SK-N-SH (cell line): ENCODE data around the gene ZEB1. TPM values are rescaled to one million over a fixed set of nuclear protein-coding genes. Genes with fewer than 3 reads are reported as not detected.

Experiments used
- CTCF ChIA-PET: fragments of 300-600, 350-600 bp; formaldehyde crosslinking; extraction: SDS; loops from one replicate; lab custom pipeline; 2021; lab: Yijun Ruan, JAX
- POLR2A ChIA-PET: fragments of 350-600 bp; sonication (Branson Sonifier 250); formaldehyde crosslinking; extraction: SDS; loops from one replicate; lab custom pipeline; 2020; ENCODE audit warnings: antibody characterized with exemption, inconsistent platforms; lab: Yijun Ruan, JAX
- DNase-seq: peaks from one replicate; pipeline ENCODE4 v3.0.0; 2012
- H2AFZ ChIP-seq: fragments of 200-600 bp; sonication (generic); 2 replicates; pipeline ENCODE4 v1.8.1; 2016; ENCODE audit warnings: antibody characterized with exemption, mild to moderate bottlenecking, low read depth
- H3F3A ChIP-seq: fragments of 200-600 bp; sonication (generic); replicated peaks from 2 replicates; pipeline ENCODE3; 2016; ENCODE audit warnings: antibody characterized with exemption, mild to moderate bottlenecking; ENCODE audit not compliant: insufficient read depth
- H3K27ac ChIP-seq, 2 experiments: fragments of 200-500 bp in 1 of 2; fragments of 200-600 bp in 1 of 2; sonication (Bioruptor generic) in 1 of 2; sonication (generic), shearing (Covaris generic) in 1 of 2; 2 replicates each; pipeline versions ENCODE4 v1.5.1 to v1.6.1; 2014 to 2016; ENCODE audit warnings: low read depth in 2 of 2, inconsistent platforms in 1 of 2, low read length in 1 of 2, mild to moderate bottlenecking in 1 of 2, mixed read lengths in 1 of 2
- H3K27me3 ChIP-seq: fragments of 200-600 bp; sonication (generic), shearing (Covaris generic); 2 replicates; pipeline ENCODE4 v1.6.1; 2016; ENCODE audit warnings: mixed run types; ENCODE audit not compliant: insufficient read depth
- H3K36me3 ChIP-seq, 2 experiments: fragments of 200-500 bp in 1 of 2; fragments of 200-600 bp in 1 of 2; sonication (Bioruptor generic) in 1 of 2; sonication (generic) in 1 of 2; replicated peaks in 1 of 2; 2 replicates each; pipeline versions ENCODE3 to v1.5.1; 2014 to 2016; ENCODE audit warnings: low read length in 1 of 2, mild to moderate bottlenecking in 1 of 2; ENCODE audit not compliant: insufficient read depth in 2 of 2, control insufficient read depth in 1 of 2
- H3K4me1 ChIP-seq, 2 experiments: fragments of 200-500 bp in 1 of 2; fragments of 200-600 bp in 1 of 2; sonication (Bioruptor generic) in 1 of 2; sonication (generic), shearing (Covaris generic) in 1 of 2; 2 replicates each; pipeline versions ENCODE4 v1.5.1 to v1.6.1; 2014 to 2016; ENCODE audit warnings: low read depth in 1 of 2, low read length in 1 of 2, mixed run types in 1 of 2; ENCODE audit not compliant: insufficient read depth in 2 of 2, control insufficient read depth in 1 of 2
- H3K4me2 ChIP-seq: fragments of 200-600 bp; sonication (generic), shearing (Covaris generic); 2 replicates; pipeline ENCODE4 v1.6.1; 2017; ENCODE audit warnings: mixed run types
- H3K4me3 ChIP-seq, 2 experiments: fragments of 200-500 bp in 1 of 2; fragments of 200-600 bp in 1 of 2; sonication (Bioruptor generic) in 1 of 2; sonication (generic), shearing (Covaris generic) in 1 of 2; 2 replicates each; pipeline versions ENCODE4 v1.5.1 to v1.8.1; 2014 to 2016; ENCODE audit warnings: low read depth in 2 of 2, inconsistent platforms in 1 of 2, low read length in 1 of 2, mild to moderate bottlenecking in 1 of 2, mixed read lengths in 1 of 2, moderate library complexity in 1 of 2
- H3K79me2 ChIP-seq: fragments of 200-600 bp; sonication (generic); 2 replicates; pipeline ENCODE4 v1.8.1; 2017; ENCODE audit warnings: mild to moderate bottlenecking; ENCODE audit not compliant: insufficient read depth
- H3K9ac ChIP-seq: fragments of 200-600 bp; sonication (generic); 2 replicates; pipeline ENCODE4 v1.6.1; 2017; ENCODE audit warnings: mixed run types
- H3K9me2 ChIP-seq: fragments of 200-600 bp; sonication (generic); 2 replicates; pipeline ENCODE4 v1.6.1; 2017; ENCODE audit warnings: mixed run types
- H3K9me3 ChIP-seq: fragments of 200-600 bp; sonication (generic); 2 replicates; pipeline ENCODE4 v1.6.1; 2017; ENCODE audit warnings: mixed run types, mild to moderate bottlenecking, moderate library complexity
- H4K20me1 ChIP-seq: fragments of 200-600 bp; sonication (generic); 2 replicates; pipeline ENCODE4 v1.6.1; 2017; ENCODE audit warnings: mild to moderate bottlenecking, mixed run types; ENCODE audit not compliant: insufficient read depth
- EP300 ChIP-seq, 2 experiments: IDR thresholded peaks; 2 replicates each; pipeline versions ENCODE4 v1.4.0 to v1.6.1; 2012; ENCODE audit warnings: borderline replicate concordance in 1 of 2, low read depth in 1 of 2, low read length in 1 of 2
- FOXJ3 ChIP-seq: sonication (generic); formaldehyde crosslinking; IDR thresholded peaks from 2 replicates; pipeline ENCODE4 v1.5.1; 2020; ENCODE audit warnings: mild to moderate bottlenecking, missing genetic modification reagents
- JUND ChIP-seq: IDR thresholded peaks from 2 replicates; pipeline ENCODE4 v1.4.0; 2012
- MAX ChIP-seq: IDR thresholded peaks from 2 replicates; pipeline ENCODE4 v1.4.0; 2012; ENCODE audit warnings: low read depth
- MEF2A ChIP-seq: IDR thresholded peaks from 2 replicates; pipeline ENCODE4 v1.4.0; 2012; ENCODE audit warnings: low read depth, borderline replicate concordance
- MXI1 ChIP-seq: IDR thresholded peaks from 2 replicates; pipeline ENCODE4 v1.6.1; 2012; ENCODE audit warnings: mild to moderate bottlenecking, low read depth, low read length, improper control_type of control experiment
- POLR2AphosphoS5 ChIP-seq: IDR thresholded peaks from 2 replicates; pipeline ENCODE4 v1.6.1; 2012; ENCODE audit warnings: low read depth, low read length
- REST ChIP-seq: IDR thresholded peaks from 2 replicates; pipeline ENCODE4 v1.6.1; 2012; ENCODE audit warnings: mild to moderate bottlenecking, low read depth, low read length, moderate library complexity
- RFX5 ChIP-seq: IDR thresholded peaks from 2 replicates; pipeline ENCODE4 v1.6.1; 2012; ENCODE audit warnings: mild to moderate bottlenecking, improper control_type of control experiment, low read length
- TAF1 ChIP-seq: IDR thresholded peaks from 2 replicates; pipeline ENCODE4 v1.6.1; 2012; ENCODE audit warnings: low read depth, mild to moderate bottlenecking, low read length, moderate library complexity, borderline replicate concordance
- TEAD4 ChIP-seq: IDR thresholded peaks from 2 replicates; pipeline ENCODE4 v1.4.0; 2012; ENCODE audit warnings: mild to moderate bottlenecking, borderline replicate concordance; ENCODE audit not compliant: insufficient read depth
- USF1 ChIP-seq: IDR thresholded peaks from 2 replicates; pipeline ENCODE4 v1.4.0; 2012; ENCODE audit warnings: low read depth, borderline replicate concordance
- ZBTB33 ChIP-seq: IDR thresholded peaks from 2 replicates; pipeline ENCODE4 v1.4.0; 2012; ENCODE audit warnings: low read depth, borderline replicate concordance
- WGBS: methylation state at CpG from one replicate; pipeline ENCODE4 v1.1.6; 2017; ENCODE audit warnings: low lambda C conversion rate; 5-methylcytosine and 5-hydroxymethylcytosine counted together
- polyA plus RNA-seq, 3 experiments: library from polyadenylated mRNA; depleted of rRNA; stranded (reverse); fragments of >200 nt; gene quantifications; 2 replicates each; pipeline ENCODE4 v1.2.3, GENCODE V29; 2012

The ZEB1 gene
- polyA plus RNA-seq, 1 of the 3 experiments (the other 2 are of a cell fraction): 5.4 TPM

GRCh38 chr10:31419394-31420063, 100.5 kb downstream of the ZEB1 start:
- 92% methylated on average over 4 of the region's 4 CpGs for WGBS
- Histone ChIP-seq H3K79me2 (peaks cover 88% of the 10 kb centered on the region), H4K20me1 (no peaks in the 10 kb centered on the region), H3K9ac (no peak overlapping the region), H3K36me3 (peaks cover 0 to under 1% of the 10 kb centered on the region in 2 experiments), H3F3A (no peaks in the 10 kb centered on the region), H3K9me3 (no peaks in the 10 kb centered on the region), H3K4me1 (peaks cover 0 to 3% of the 10 kb centered on the region in 2 experiments; a peak in 3 of 4 replicates)
- no peak for TF ChIP-seq MAX
- no peak for TF ChIP-seq RFX5
- TF ChIP-seq, all 33 proteins: peak for 0
- Histone ChIP-seq H3K27me3 (no peaks in the 10 kb centered on the region), H3K27ac (no peak overlapping the region), H2AFZ (no peak overlapping the region), H3K9me2 (no peaks in the 10 kb centered on the region), H3K4me2 (no peak overlapping the region), H3K4me3 (no peak overlapping the region)
- no peak for DNase-seq
- ChIA-PET CTCF (no interaction called here), POLR2A (no interaction called here)

GRCh38 chr10:31421322-31421721, 102.3 kb downstream of the ZEB1 start:
- no peak overlapping the region for H3K4me2 ChIP-seq
- POLR2A ChIA-PET: no interaction called here
- peaks cover 3 to 4% of the 10 kb centered on the region in 2 experiments; a peak in 3 of 4 replicates for H3K4me1 ChIP-seq
- H4K20me1 ChIP-seq: no peaks in the 10 kb centered on the region
- H3K36me3 ChIP-seq: peaks cover 0 to 6% of the 10 kb centered on the region in 2 experiments
- WGBS: 93% methylated on average over 1 of the region's 1 CpG
- H3K79me2 ChIP-seq: peaks cover 85% of the 10 kb centered on the region
- no peaks in the 10 kb centered on the region for H3K27me3 ChIP-seq
- TF ChIP-seq TEAD4 (no peak), MEF2A (no peak), USF1 (no peak), EP300 (IDR thresholded peaks at IDR 0.05; ENCODE audit: borderline replicate concordance in 1 of 2, low read depth in 1 of 2, low read length in 1 of 2) (no peak), REST (no peak), MAX (no peak), ZBTB33 (no peak), MXI1 (no peak), JUND (no peak), FOXJ3 (CRISPR knock-in tag) (no peak), POLR2AphosphoS5 (no peak), TAF1 (no peak)
- CTCF ChIA-PET: no interaction called here
- no peak overlapping the region for H3K9ac ChIP-seq
- H3K9me3 ChIP-seq: no peaks in the 10 kb centered on the region
- no peaks in the 10 kb centered on the region for H3K9me2 ChIP-seq
- H2AFZ ChIP-seq: no peak overlapping the region
- DNase-seq: no peak
- peaks cover 9% of the 10 kb centered on the region for H3F3A ChIP-seq
- no peak overlapping the region for H3K4me3 ChIP-seq
- H3K27ac ChIP-seq: no peak overlapping the region
